ENCODE measurements around the gene FAM3A. TPM values are rescaled to one million over a fixed set of nuclear protein-coding genes. Genes with fewer than 3 reads are reported as not detected.

Gene FAM3A
- total and polyA plus RNA-seq, 2 of the 4 experiments (the other 2 are of a cell fraction), result 14.0 to 47.2 TPM

DNA sequence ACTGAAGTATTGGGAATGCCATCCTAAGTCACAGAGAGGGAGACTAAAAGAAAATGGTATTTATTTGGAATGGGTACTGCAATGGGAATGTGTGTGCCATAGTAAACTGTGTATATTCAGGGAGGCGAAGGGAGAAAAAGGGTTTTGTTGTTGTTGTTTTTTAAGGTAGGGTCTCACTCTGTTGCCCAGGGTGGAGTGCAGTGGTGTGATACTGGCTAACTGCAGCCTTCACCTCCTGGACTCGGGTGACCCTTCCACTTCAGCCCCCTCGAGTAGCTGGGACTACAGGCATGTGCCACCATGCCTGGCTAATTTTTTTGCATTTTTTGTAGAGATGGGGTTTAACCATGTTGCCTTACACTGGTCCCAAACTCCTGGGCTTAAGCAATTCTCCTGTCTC, 21.3 kb downstream of the FAM3A start:
- H3K79me1 ChIP-seq (ENCODE audit: low read depth in 1 of 2, low read length in 2 of 2), result peaks cover 0 to 2% of the 10 kb centered on the region in 2 experiments; a peak in 2 of 4 replicates
- no peak overlapping the region for H3K18ac ChIP-seq (ENCODE audit: low read depth, low read length)
- H3K9ac ChIP-seq (ENCODE audit: low read depth, low read length), result no peak overlapping the region
- no peak overlapping the region for H3K56ac ChIP-seq (ENCODE audit: extremely low read depth, insufficient read depth, low read length)
- no peaks in the 10 kb centered on the region for H3K4me1 ChIP-seq (ENCODE audit: control insufficient read depth, insufficient read depth, low read length)
- H2BK20ac ChIP-seq (ENCODE audit: low read depth, low read length), result no peak overlapping the region
- H3K4me3 ChIP-seq (ENCODE audit: insufficient read depth, low read depth, low read length), result no peak overlapping the region
- H3K14ac ChIP-seq (replicated peaks; ENCODE audit: low read depth, low read length), result no peak overlapping the region
- H3K9me3 ChIP-seq (ENCODE audit: control insufficient read depth, insufficient read depth, low read length), result no peaks in the 10 kb centered on the region
- no peak overlapping the region for H2BK15ac ChIP-seq (ENCODE audit: low read depth, low read length)
- H3K4ac ChIP-seq (ENCODE audit: low read depth, low read length), result no peak overlapping the region
- no TSS peak for BruUV-seq (replicated peaks)
- H3K23ac ChIP-seq (ENCODE audit: low read depth, low read length), result no peak overlapping the region
- no peak overlapping the region for H3K27ac ChIP-seq (ENCODE audit: insufficient read depth, low read length)
- intact Hi-C loops (cut with micrococcal nuclease) (no loop called here), dilution Hi-C loops (cut with HindIII; ENCODE audit: low sequenced_read_pairs, unreplicated experiment) (no loop called here), in situ Hi-C loops (cut with MboI; ENCODE audit: low sequenced_read_pairs) (no loop called here)
- H4K8ac ChIP-seq (ENCODE audit: low read depth in 2 of 2, low read length in 2 of 2), result no peak overlapping the region
- no peaks in the 10 kb centered on the region for H4K20me1 ChIP-seq (ENCODE audit: insufficient read depth, low read length)
- H2AFZ ChIP-seq (replicated peaks; ENCODE audit: low read length, poor library complexity), result no peak overlapping the region
- ATAC-seq (ENCODE audit: low read depth), result no peak
- no peaks in the 10 kb centered on the region for H3K27me3 ChIP-seq (ENCODE audit: control insufficient read depth, insufficient read depth, low read length)
- TF ChIP-seq MAFK (IDR thresholded peaks at IDR 0.05; ENCODE audit: low read depth, low read length), result no peak
- no peak overlapping the region for H2BK5ac ChIP-seq (ENCODE audit: low read depth, low read length, poor library complexity, severe bottlenecking)
- H4K91ac ChIP-seq (ENCODE audit: insufficient read depth, low read depth, low read length), result no peak overlapping the region
- ChIA-PET CTCF (no interaction called here), POLR2A (ENCODE audit: unreplicated experiment) (no interaction called here)
- H2BK120ac ChIP-seq (ENCODE audit: low read depth, low read length), result no peak overlapping the region
- no CpG with 5 or more reads among the region's 3 CpGs for WGBS, 2 experiments (ENCODE audit: extremely low coverage in 2 of 2, insufficient read length in 1 of 2)
- no peak overlapping the region for H3K4me2 ChIP-seq (ENCODE audit: low read depth, low read length)
- H4K5ac ChIP-seq (ENCODE audit: low read depth, low read length), result no peak overlapping the region
- peaks cover under 1% of the 10 kb centered on the region; the same call in 1 of the 2 replicates for H3K9me1 ChIP-seq (ENCODE audit: insufficient read depth, low read length)
- no peak overlapping the region for H2AK5ac ChIP-seq (ENCODE audit: low read depth, low read length)
- H2AK9ac ChIP-seq (replicated peaks; ENCODE audit: low read depth, low read length, poor library complexity), result no peak overlapping the region
- DNase-seq, result no peak
- no peaks in the 10 kb centered on the region for H3K36me3 ChIP-seq (ENCODE audit: control insufficient read depth, insufficient read depth, low read length)
